NCI-H2171 (cell line): ENCODE measurements around the gene ENTPD7.

Experiments
- DNase-seq: peaks from one replicate; lab custom pipeline; 2025; lab: John Stamatoyannopoulos, UW

The ENTPD7 gene

GRCh38 chr10:99647601-99648151 is 11.6 kb upstream of the ENTPD7 start:
- DNase-seq: no peak

- no peak for DNase-seq
Measured at GRCh38 chr10:99648717-99649116, 10.6 kb upstream of the ENTPD7 start.

GRCh38 chr10:99652800-99653390 is 6.4 kb upstream of the ENTPD7 start:
- DNase-seq: no peak

- no peak for DNase-seq
Measured at GRCh38 chr10:99654390-99655175, 4.7 kb upstream of the ENTPD7 start.

GRCh38 chr10:99656199-99657064 is 2.9 kb upstream of the ENTPD7 start:
- no peak for DNase-seq

- no peak for DNase-seq
Measured at GRCh38 chr10:99658622-99659030, 683 bp upstream of the ENTPD7 start.

GRCh38 chr10:99659868-99660366 is 608 bp downstream of the ENTPD7 start:
- DNase-seq: no peak

- no peak for DNase-seq
Measured at GRCh38 chr10:99660662-99661376, 1.5 kb downstream of the ENTPD7 start.

GRCh38 chr10:99661377-99661763 is 2.1 kb downstream of the ENTPD7 start:
- no peak for DNase-seq

- DNase-seq: no peak
Measured at GRCh38 chr10:99665304-99665703, 6.0 kb downstream of the ENTPD7 start.

- no peak for DNase-seq
Measured at GRCh38 chr10:99667108-99667751, 7.9 kb downstream of the ENTPD7 start.

GRCh38 chr10:99671386-99671785 is 12.1 kb downstream of the ENTPD7 start:
- DNase-seq: no peak

- no peak for DNase-seq
Measured at GRCh38 chr10:99672884-99673283, 13.6 kb downstream of the ENTPD7 start.

- no peak for DNase-seq
Measured at GRCh38 chr10:99673492-99673891, 14.2 kb downstream of the ENTPD7 start.

- DNase-seq: no peak
Measured at GRCh38 chr10:99674762-99675161, 15.5 kb downstream of the ENTPD7 start.

- no peak for DNase-seq
Measured at GRCh38 chr10:99676426-99676825, 17.1 kb downstream of the ENTPD7 start.

GRCh38 chr10:99676895-99677294 is 17.6 kb downstream of the ENTPD7 start:
- DNase-seq: no peak

GRCh38 chr10:99678921-99679320 is 19.6 kb downstream of the ENTPD7 start:
- no peak for DNase-seq

GRCh38 chr10:99681553-99681952 is 22.2 kb downstream of the ENTPD7 start:
- DNase-seq: no peak

GRCh38 chr10:99682032-99682431 is 22.7 kb downstream of the ENTPD7 start:
- DNase-seq: no peak

GRCh38 chr10:99682752-99683151 is 23.4 kb downstream of the ENTPD7 start:
- no peak for DNase-seq
